OCI-M2 (cell line): ENCODE results near the gene ALPL.

ENCODE experiments used
- DNase-seq: peaks from one replicate; lab custom pipeline; 2025; ENCODE audit not compliant: unreplicated experiment; lab: John Stamatoyannopoulos, UW

ALPL gene

DNA sequence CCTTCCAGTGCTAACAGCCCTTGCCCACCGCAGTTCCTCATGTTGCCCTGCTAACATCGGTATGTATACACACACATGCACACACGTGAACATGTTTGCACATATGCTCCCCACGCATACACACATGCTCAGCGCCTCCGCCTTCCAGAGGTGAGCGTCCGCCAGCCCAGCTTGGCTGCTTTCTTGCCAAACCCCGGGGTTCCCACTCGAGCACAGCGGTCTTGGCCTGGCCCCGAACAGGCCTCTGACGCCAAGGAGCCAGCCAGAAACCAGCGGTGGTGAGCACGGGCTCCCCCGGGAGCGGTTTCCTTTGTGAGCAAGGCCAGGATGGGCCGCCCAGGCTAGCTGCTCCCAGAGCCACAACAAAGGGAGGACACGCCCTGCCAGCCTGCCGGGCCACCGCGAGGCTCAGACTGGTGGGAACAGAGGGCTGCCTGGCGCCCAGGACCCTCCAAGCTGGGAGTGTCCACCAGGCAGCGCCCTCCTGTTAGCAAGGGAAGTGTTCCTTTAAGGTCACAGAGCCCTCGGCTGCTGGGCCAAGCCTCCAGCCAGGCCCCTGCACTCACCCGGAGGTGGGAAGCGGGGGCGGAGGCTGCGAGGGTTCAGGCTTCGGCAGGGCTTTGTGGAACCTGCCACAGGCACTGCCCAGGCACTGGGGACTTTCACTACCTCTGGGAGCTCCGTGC is 65.4 kb downstream of the ALPL start:
- DNase-seq, result no peak

DNA sequence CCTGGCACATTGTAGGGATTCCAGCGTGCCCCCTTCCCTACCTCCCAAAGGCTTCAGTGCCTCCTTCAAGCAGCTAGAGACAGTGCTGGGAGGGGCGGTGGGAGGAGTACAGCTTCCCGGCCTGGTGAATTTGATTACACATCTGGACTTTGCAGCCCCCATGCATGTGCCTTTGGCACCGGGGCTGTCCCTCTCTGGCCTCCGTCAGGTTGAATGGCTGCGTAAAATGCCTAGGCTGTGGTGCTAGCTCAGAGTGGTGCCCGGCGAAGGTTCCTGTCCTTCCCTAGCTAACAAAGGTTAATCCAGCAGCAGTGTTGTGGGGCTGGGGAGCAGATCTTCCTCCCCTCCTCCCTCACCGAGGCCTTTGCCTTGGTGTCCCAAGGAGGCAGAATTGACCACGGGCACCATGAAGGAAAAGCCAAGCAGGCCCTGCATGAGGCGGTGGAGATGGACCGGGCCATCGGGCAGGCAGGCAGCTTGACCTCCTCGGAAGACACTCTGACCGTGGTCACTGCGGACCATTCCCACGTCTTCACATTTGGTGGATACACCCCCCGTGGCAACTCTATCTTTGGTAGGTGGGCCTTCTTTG is 66.2 kb downstream of the ALPL start:
- DNase-seq, result no peak

DNA sequence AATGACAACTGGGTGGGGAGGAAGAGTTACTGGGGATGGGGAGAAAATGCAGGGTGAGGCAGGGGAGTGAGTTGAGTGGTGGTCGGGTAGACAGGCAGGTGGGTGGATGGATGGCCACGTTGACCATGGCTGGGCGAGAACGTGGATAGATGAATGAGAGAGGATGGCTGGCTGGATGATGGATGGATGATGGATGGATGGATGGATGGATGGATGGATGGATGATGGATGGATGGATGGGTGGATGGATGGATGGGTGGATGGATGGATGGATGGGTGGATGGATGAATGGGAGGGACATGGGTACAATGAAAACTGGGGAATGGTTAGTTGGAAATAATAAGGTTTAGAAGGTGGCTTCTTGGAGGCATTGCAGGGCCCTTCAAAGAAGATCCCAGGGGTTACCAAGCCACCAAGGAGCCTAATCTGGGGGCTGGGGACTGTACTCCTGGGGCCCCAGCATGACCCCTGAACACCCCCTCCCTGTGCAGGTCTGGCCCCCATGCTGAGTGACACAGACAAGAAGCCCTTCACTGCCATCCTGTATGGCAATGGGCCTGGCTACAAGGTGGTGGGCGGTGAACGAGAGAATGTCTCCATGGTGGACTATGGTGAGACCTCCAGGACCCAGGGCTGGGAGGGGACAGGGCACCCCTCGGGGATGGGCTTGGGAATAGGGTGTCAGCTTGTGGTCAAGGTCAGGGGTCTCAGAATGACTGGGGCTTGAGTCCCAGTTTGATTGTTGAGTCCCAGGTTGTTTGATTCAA is 67.0 kb downstream of the ALPL start:
- no peak for DNase-seq

DNA sequence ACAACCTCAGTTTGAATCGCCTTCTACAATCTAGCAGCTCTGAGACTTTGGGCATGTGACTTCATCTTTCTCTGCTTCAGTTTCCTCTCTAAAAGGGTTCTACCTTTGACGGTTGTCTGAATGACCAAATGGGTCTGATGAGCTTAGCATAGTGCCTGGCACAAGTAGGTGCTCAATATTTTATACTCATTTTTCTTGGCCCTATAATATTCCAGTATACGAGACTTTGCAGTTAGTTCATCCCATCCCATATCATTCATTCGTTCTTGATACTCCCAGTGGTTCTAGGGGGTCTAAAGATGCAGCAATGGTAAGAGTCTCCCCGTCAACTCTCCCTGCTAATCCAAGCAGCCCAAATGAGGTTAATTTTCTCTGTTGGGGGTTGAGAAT is 67.6 kb downstream of the ALPL start:
- DNase-seq, result no peak

DNA sequence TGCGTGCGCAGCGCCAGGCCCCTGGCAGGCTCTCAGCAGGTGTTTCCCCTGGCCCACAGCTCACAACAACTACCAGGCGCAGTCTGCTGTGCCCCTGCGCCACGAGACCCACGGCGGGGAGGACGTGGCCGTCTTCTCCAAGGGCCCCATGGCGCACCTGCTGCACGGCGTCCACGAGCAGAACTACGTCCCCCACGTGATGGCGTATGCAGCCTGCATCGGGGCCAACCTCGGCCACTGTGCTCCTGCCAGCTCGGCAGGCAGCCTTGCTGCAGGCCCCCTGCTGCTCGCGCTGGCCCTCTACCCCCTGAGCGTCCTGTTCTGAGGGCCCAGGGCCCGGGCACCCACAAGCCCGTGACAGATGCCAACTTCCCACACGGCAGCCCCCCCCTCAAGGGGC is 68.1 kb downstream of the ALPL start:
- no peak for DNase-seq

DNA sequence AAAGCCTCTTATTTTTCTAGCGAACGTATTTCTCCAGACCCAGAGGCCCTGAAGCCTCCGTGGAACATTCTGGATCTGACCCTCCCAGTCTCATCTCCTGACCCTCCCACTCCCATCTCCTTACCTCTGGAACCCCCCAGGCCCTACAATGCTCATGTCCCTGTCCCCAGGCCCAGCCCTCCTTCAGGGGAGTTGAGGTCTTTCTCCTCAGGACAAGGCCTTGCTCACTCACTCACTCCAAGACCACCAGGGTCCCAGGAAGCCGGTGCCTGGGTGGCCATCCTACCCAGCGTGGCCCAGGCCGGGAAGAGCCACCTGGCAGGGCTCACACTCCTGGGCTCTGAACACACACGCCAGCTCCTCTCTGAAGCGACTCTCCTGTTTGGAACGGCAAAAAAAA is 68.7 kb downstream of the ALPL start:
- no peak for DNase-seq

DNA sequence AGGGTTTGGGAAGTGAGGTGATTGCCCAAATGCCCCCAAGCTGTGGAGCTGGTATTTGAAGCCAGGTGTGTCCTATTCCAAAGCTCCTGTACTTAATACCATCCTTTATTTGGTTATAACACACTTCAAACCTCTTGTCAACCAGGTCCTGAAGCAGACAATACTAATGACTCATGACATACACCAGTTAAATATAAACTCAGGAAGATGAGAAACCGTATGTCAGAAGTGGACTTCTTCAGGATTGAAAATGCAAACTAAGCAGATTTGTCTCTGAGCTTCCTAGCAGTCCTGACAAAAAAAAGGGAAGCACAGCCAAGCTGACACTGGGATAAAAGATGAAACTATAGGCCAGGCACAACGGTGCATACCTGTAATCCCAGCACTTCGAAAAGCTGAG is 70.6 kb downstream of the ALPL start:
- no peak for DNase-seq

DNA sequence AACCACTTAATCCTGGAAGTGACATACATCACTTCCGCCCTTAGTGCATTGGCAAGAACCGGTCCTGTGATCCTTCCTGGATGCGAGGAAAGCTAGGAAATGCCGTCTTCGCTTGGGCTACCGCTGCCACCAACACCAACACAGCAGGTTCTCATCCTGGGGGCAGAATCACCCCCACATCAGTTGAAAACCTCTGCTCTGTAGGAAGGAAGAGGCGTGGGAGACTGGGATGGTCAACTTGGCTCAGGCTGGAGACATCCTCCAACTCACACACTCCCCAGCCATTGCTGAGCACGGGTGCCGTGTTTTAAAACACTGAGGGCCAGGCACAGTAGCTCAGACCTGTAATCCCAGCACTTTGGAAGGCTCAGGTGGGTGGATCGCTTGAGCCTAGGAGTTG is 74.9 kb downstream of the ALPL start:
- no peak for DNase-seq

DNA sequence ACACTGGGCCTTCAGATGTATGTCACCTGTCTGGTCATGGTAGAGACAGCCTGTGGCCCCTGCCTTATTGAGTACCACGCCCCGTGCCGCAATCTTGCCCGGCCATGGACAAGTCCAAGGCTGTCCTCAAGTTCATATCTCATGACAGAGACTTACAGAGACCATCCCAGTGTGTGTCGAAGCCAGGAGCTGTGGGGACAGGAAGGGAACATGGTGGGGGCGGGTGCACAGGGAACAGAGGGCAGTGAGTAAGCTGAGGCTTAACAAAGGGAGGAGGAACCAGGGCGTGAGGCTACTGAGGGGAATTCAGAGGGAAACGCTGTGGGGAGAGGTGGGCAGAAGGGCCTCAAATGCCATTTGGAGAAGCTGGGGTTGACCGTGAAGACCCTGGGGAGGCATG is 75.8 kb downstream of the ALPL start:
- DNase-seq, result no peak

DNA sequence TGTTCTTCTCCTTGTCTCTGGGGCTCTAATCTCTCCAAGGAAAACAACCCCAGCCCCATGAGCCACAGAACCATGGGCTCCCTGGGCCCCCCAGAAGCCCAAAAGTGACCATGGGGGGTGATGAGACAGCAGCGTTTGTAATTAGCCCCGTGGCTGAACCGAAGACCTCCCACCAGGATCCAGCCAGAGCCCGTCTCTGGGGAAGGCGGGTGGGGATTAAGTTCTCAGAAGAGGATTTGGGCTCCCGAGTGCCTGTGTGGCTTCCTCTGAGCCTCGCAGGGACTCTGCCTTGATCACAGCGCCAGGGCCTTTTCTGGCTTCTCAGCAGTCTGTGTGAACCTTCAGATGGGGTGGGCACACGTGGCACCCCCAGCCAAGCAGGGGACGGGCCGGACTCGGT is 77.0 kb downstream of the ALPL start:
- DNase-seq, result no peak

DNA sequence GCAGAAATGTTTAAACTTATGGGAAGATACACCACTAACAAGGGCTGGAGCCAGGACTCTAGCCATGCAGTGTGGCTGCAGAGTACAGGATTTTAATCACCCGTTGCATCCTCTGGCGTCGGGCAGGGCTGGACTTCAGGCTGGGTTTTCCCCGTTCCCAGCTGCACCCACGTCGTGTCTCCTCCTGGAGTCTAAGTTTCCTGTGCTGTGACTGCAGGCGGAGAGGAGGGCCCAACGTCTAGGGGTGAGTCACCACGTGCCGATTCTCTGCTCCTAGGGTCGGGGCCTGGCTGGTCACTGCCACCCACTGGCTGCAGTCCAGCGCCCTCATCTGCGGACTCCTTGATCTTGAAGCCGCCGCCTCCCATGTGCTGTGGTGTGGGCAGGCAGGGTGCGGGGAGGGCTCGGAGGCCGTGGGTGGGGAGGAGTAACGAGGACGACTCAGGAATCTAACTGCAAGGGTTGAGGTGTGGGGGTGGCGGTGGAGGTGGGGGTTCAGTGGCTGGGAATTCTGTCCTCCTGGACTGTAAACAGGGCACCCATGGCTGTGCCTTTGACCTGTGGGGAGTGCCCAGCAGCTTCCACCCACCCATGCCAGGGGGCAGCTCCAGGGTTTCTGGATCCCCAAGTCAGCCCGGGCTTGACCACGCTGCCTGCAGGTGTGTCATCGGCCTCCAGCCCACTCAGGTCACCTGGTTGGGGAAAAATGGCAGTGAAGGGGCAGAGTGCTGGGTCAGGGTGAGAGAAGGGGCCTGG is 77.8 kb downstream of the ALPL start:
- no peak for DNase-seq

DNA sequence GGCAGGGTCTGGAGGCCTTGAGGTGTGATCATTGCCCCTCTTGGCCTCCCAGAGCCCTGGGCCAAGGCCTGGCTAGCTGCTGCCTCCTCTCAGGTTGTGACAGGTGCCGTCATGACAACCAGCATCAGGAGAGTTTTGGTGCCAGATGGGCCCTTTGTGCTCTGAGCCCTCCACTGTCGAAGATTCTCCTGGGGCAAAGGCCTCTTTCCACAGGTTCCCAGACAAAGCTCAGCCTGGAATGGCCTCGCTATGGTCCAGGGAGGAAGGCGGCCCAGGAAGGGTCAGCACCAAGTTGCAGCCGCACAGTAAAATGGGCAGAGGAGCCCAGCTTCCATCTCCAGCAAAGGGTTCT is 78.4 kb downstream of the ALPL start:
- no peak for DNase-seq

DNA sequence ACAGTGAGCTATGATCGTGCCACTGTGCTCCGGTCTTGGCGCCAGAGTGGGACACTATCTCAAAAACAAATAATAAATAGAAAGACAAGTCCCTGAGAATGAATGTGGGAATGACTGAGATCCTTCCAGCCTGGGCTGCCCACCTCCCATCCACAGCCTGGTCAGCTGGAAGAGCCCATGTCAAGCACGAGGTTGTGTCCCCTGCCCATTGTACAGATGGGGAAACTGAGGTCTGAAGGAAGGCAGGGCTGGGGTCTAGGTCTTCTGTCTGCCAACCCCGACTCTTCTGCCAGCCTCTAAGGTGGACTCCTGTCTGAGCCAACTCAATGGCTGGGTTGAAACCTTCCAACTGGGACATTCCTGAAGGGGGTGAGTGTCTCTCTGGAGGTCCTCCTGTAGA is 80.4 kb downstream of the ALPL start:
- no peak for DNase-seq

DNA sequence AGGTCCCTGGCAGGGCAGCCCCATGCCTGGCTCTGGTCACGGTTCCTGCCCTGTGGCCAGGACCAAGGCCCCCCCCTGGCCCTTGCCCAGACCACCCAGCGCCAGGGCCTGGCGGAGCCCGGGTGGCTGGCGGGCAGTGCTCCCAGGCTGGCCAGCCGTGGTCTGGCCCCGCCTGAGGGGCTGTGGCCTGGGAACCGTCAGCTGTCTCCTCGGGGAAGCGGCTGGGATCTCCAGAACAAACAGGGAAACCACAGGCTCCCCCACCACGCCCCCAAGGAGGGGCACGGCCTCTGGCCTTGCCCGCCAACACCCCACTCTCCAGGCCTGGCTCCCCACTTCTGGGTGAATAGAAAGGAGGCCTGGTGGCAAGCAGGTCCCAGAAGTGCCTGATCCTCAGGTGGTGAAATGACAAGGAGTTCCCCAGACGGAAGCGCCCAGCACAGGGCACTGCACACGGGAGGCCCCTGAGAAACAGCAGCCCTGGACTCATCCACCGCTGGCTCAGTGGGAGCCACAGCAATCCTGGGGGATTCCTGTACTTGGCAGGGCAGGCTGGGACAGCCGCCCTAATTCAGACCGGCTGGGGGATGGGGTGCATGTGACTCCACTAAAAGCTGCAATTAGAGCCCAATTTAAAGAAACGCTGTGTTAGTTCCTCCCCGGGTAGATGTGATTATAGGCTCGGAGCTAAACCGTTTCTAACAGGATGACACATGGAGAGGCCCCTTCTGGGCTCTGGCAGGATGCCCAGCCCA is 81.1 kb downstream of the ALPL start:
- no peak for DNase-seq

DNA sequence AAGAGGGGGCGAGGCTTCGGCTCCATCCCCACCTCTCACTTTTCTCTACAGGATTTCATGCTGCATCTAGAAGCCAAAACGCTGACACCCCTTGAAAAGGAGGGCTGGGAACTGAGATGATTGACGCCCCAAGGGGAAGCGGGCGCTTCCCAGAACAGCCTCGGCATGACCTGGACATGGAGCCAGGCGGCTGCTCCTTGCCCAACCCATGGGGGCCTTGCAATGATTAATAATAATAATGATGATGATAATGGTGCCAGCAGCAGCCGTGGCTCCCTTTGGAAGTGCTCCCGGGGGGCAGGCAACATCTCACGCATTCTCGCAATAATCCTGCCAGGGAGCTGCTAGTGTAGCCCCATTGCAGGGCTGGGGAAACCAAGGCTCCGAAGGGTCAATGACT is 81.7 kb downstream of the ALPL start:
- DNase-seq, result no peak

DNA sequence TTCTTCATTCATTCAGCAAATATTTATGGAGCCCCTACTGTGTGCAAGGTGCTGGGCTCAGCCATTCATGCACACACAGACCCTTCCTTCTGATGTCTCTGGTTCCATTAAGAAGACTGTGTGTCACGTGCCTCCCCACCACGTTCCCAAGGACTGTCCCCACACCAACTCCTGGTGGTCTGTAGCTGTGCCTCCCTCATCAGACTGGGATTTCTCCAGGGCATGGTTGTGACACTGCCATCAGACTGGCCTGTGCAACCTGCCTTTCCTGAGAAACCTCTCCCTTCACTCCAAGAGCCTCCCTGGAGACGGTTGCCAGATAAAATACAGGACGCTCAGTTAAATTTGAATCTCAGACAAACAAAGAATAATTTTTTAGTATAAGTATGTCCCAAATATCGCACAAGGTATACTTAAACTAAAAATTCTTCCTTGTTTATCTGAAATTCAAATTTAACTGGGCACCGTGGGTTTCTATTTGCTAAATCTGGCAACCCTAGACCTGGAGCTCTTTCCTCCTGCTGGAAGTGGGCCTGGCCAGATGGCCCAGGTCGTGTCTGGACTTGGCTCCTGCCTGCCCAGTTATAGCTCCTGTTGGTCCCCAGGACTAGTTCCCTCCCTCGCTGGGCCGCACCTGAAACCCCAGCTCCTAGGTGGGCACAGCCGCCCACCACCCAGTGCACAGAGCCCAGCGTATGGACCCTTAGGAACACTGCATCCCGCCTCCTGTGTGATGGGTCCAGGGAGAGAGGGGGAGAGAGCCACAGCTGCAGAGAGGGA is 83.1 kb downstream of the ALPL start:
- no peak for DNase-seq

DNA sequence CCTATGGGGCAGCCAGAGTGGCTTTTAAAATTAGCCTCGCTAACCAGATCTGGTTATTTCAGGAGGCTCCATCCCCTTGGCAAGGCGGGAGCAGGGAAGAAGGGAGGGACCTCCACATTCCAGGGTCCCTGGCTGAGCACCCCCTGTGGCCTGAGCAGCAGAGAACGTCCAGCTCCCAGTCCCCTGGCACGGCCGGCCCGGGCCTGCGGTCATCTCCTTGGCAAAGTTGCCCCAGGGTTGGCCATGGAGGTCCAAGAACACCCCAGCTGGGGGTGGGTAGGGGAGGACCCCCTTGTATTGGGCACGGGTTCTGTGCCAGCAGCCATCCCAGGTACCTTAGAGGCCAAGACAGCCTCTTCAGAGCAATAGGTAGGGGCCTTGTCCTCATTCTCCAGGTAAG is 84.0 kb downstream of the ALPL start:
- no peak for DNase-seq

DNA sequence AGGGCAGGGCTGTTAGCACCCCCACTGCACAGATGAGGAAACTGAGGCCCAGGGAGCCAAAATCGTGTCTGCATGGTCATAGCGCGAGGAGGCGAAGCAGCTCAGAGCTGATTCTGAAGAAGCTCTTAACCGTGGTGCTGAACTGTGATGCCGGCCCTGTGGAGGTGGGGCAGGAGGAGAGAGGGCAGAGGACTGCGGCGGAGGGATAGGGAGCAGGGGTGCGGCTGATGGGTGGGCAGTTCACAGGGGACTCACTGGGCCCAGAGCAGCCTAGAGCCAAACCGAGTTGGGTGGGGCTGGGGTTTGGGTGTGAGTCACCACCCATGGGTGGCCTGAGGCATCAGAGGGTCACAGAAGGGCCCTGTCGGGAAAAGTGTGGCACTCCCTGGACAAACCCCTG is 85.3 kb downstream of the ALPL start:
- no peak for DNase-seq

DNA sequence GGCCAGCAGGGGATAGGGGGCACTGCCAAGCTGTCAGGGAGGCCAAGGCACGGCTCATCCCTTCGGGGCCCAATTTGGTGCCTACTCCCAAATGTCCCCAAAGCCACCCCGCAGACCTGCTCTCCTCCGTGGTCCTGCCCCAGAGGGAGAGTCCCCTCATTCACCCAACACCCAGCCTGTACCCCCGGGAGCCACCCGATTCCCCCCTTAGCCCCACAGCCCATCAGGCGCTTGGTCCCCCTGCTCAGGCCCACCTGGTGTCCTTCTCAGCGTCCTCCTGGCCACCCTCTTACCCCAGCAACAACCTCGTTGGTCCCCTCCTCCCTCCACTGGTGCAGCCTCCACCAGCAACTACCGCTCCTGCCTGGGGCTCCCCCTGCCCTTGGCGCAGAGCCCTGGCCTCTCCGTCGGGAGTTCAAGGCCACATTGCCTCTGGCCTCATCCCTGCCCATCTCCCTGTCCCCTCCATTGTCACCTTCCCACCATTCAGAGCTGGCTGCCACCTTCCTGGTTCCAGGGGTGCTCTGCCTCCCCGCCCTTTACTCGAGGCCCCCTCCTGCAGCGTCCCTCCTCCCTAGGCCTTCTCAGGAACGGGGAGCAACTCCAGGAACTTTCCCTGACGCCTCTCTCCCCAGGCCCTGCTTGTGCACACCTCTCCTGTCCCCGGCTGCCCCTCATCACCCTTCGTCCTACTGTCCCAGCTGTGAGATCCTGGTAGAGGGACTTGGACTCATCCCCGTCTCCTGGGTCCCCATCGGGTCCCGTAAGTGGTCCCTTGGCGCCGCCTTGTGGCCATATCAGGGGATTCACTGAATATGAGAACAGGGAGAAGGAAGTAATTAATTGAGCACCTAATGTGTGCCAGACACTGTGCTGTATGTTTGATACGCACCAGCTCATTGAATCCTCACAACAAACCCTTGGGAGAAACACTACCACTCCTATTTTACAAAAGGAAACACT is 86.0 kb downstream of the ALPL start:
- no peak for DNase-seq
